HepG2 (cell line): ENCODE results near the gene QDPR. TPM values are rescaled to one million over a fixed set of nuclear protein-coding genes. Genes with fewer than 3 reads are reported as not detected.
A peak's percentile ranks its signal among the peaks of the same experiment; 100 is the strongest.

Experiments used
- BATF2 ChIP-seq: sonication (generic); formaldehyde crosslinking; IDR thresholded peaks from 2 replicates; pipeline ENCODE4 v1.8.0; 2022; ENCODE audit warnings: mild to moderate bottlenecking, missing genetic modification reagents, moderate library complexity
- BCLAF1 ChIP-seq: fragments of 450-650 bp; IDR thresholded peaks from 2 replicates; pipeline ENCODE4 v1.6.1; 2017; ENCODE audit warnings: mild to moderate bottlenecking
- BRD4 ChIP-seq: sonication (generic); formaldehyde crosslinking; IDR thresholded peaks from 2 replicates; pipeline ENCODE4 v1.4.0; 2020; ENCODE audit warnings: missing genetic modification reagents
- CBX5 ChIP-seq: sonication (generic); formaldehyde crosslinking; IDR thresholded peaks from 2 replicates; pipeline ENCODE4 v1.4.0; 2020; ENCODE audit warnings: missing genetic modification reagents, borderline replicate concordance
- ERF ChIP-seq: IDR thresholded peaks from 2 replicates; pipeline ENCODE4 v1.6.1; 2018; ENCODE audit warnings: missing biosample characterization, missing genetic modification reagents
- GTF2F1 ChIP-seq: fragments of 150-350 bp; IDR thresholded peaks from 2 replicates; pipeline ENCODE4 v1.6.1; 2014; ENCODE audit warnings: low read length
- HNRNPL ChIP-seq: fragments of 200-400 bp; formaldehyde crosslinking; IDR thresholded peaks from 2 replicates; pipeline ENCODE4 v1.6.1; 2017; ENCODE audit warnings: mild to moderate bottlenecking, low read depth, low read length
- KAT8 ChIP-seq: IDR thresholded peaks from 2 replicates; pipeline ENCODE4 v1.6.1; 2016; ENCODE audit warnings: missing genetic modification reagents, missing compliant biosample characterization
- KDM4B ChIP-seq: sonication (generic); formaldehyde crosslinking; IDR thresholded peaks from 2 replicates; pipeline ENCODE4 v1.4.0; 2020; ENCODE audit warnings: missing genetic modification reagents
- MAFG ChIP-seq: sonication (generic); formaldehyde crosslinking; IDR thresholded peaks from 2 replicates; pipeline ENCODE4 v1.5.1; 2020; ENCODE audit warnings: mild to moderate bottlenecking, missing genetic modification reagents
- NFKBIZ ChIP-seq: IDR thresholded peaks from 2 replicates; pipeline ENCODE4 v1.6.1; 2018; ENCODE audit warnings: missing genetic modification reagents, missing compliant biosample characterization
- PITX1 ChIP-seq: sonication (generic); formaldehyde crosslinking; IDR thresholded peaks from 2 replicates; pipeline ENCODE4 v1.5.1; 2020; ENCODE audit warnings: mild to moderate bottlenecking, missing genetic modification reagents
- PRPF4 ChIP-seq: fragments of 200-400 bp; formaldehyde crosslinking; IDR thresholded peaks from 2 replicates; pipeline ENCODE4 v1.6.1; 2016; ENCODE audit warnings: low read length, low read depth; ENCODE audit not compliant: poor library complexity, severe bottlenecking
- ZBTB38 ChIP-seq: sonication (generic); formaldehyde crosslinking; IDR thresholded peaks from 2 replicates; pipeline ENCODE4 v1.5.1; 2020; ENCODE audit warnings: mild to moderate bottlenecking, missing genetic modification reagents
- ZBTB7B ChIP-seq: sonication (generic); formaldehyde crosslinking; IDR thresholded peaks from 2 replicates; pipeline ENCODE4 v1.4.0; 2020; ENCODE audit warnings: missing genetic modification reagents
- ZNF281 ChIP-seq: sonication (generic); formaldehyde crosslinking; IDR thresholded peaks from 2 replicates; pipeline ENCODE4 v1.4.0; 2020; ENCODE audit warnings: missing genetic modification reagents, borderline replicate concordance
- ZNF513 ChIP-seq: sonication (generic); formaldehyde crosslinking; conservative IDR thresholded peaks from 2 replicates; pipeline ENCODE4 v1.5.0; 2020; ENCODE audit warnings: missing genetic modification reagents
- ZNF530 ChIP-seq: sonication (generic); formaldehyde crosslinking; IDR thresholded peaks from 2 replicates; pipeline ENCODE4 v1.5.0; 2020; ENCODE audit warnings: low read depth, mild to moderate bottlenecking, missing genetic modification reagents
- ZNF616 ChIP-seq: sonication (generic); formaldehyde crosslinking; IDR thresholded peaks from 2 replicates; pipeline ENCODE4 v1.5.0; 2020; ENCODE audit warnings: low read depth, mild to moderate bottlenecking, missing genetic modification reagents
- ZNF740 ChIP-seq: sonication (generic); formaldehyde crosslinking; IDR thresholded peaks from 2 replicates; pipeline ENCODE4 v1.4.0; 2020; ENCODE audit warnings: missing genetic modification reagents
- ZNF784 ChIP-seq: sonication (generic); formaldehyde crosslinking; IDR thresholded peaks from 2 replicates; pipeline ENCODE4 v1.5.1; 2020; ENCODE audit warnings: missing genetic modification reagents, mild to moderate bottlenecking, borderline replicate concordance
- polyA plus RNA-seq, 8 experiments: library from polyadenylated mRNA; depleted of rRNA in 3 of 8; stranded (reverse) in 7 of 8; unstranded in 1 of 8; fragments of >200 nt; fragmentation: Illumina TruSeq in 4 of 8; extraction: Trizol in 4 of 8; gene quantifications; 2 replicates each; pipeline versions ENCODE4 v1.2.1 to v1.2.3, GENCODE V29; 2011 to 2016; ENCODE audit warnings: low read depth in 4 of 8, missing spikeins in 1 of 8, mixed read lengths in 1 of 8; ENCODE audit not compliant: insufficient read depth in 1 of 8
- total RNA-seq, 5 experiments: library from RNA; depleted of rRNA; stranded (reverse); fragments of >200 nt; fragmentation: Illumina TruSeq; extraction: Trizol; gene quantifications; 2 replicates each; pipeline ENCODE4 v1.2.3, GENCODE V29; 2016; ENCODE audit warnings: low read depth in 1 of 5

The QDPR gene
- total and polyA plus RNA-seq, 2 of the 13 experiments (the other 11 are each of a cell fraction or from before 2014, with no cell fraction given): 9.9 to 95.5 TPM

- TF ChIP-seq PITX1 (CRISPR knock-in tag): no peak
- 0 out of 2 replicates have a peak, but pooled peaks have one; percentile 23 for TF ChIP-seq ZNF740 (CRISPR knock-in tag)
- TF ChIP-seq ERF (CRISPR knock-in tag): peak; percentile 39; the same call in 1 of the 2 replicates
- TF ChIP-seq CBX5: no peak
- no peak for TF ChIP-seq ZBTB7B (CRISPR knock-in tag)
- TF ChIP-seq ZNF513 (CRISPR knock-in tag): no peak
- TF ChIP-seq KAT8 (CRISPR knock-in tag): no peak
- TF ChIP-seq BRD4 (CRISPR knock-in tag): no peak
- TF ChIP-seq ZNF616 (CRISPR knock-in tag): no peak
- no peak for TF ChIP-seq ZNF530 (CRISPR knock-in tag)
- TF ChIP-seq ZBTB38: no peak
- TF ChIP-seq NFKBIZ (CRISPR knock-in tag): no peak
- no peak for TF ChIP-seq BATF2 (CRISPR knock-in tag)
- peak; percentile 56; the same call in 1 of the 2 replicates for TF ChIP-seq ZNF281 (CRISPR knock-in tag)
- TF ChIP-seq KDM4B (CRISPR knock-in tag): 0 out of 2 replicates have a peak, but pooled peaks have one; percentile 11
- no peak for TF ChIP-seq BCLAF1
- TF ChIP-seq MAFG (CRISPR knock-in tag): no peak
- TF ChIP-seq ZNF784 (CRISPR knock-in tag): peak; percentile 66; the same call in 1 of the 2 replicates
- TF ChIP-seq PRPF4: no peak
- no peak for TF ChIP-seq HNRNPL
- TF ChIP-seq GTF2F1: no peak
Observed at GRCh38 chr4:17511950-17512795, at the start of gene QDPR (continued).
